Fibroblast of the aortic adventitia (primary cell): Measurements from ENCODE around the gene TBC1D22A. TPM values are rescaled to one million over a fixed set of nuclear protein-coding genes. Genes with fewer than 3 reads are reported as not detected.

Experiments used
- DNase-seq: peaks from one replicate; pipeline ENCODE4 v3.0.0-alpha.2; 2010; ENCODE audit warnings: low read depth
- H3K4me3 ChIP-seq: 2 replicates; pipeline ENCODE4 v1.5.1; 2011; ENCODE audit warnings: low read depth, mild to moderate bottlenecking, control low read depth, low read length, moderate library complexity
- CTCF ChIP-seq: IDR thresholded peaks from 2 replicates; pipeline ENCODE4 v1.5.1; 2011; ENCODE audit warnings: mild to moderate bottlenecking, low read length, control low read depth, inconsistent platforms; ENCODE audit not compliant: insufficient read depth
- total RNA-seq: library from RNA; depleted of rRNA; stranded (reverse); fragments of >200 nt; gene quantifications from 2 replicates; pipeline ENCODE4 v1.2.3, GENCODE V29; 2012; ENCODE audit warnings: low replicate concordance

Gene TBC1D22A
- total RNA-seq, 1 donor: 13.8 TPM

GRCh38 chr22:46803936-46804335, 41.5 kb downstream of the TBC1D22A start:
- no peak overlapping the region for H3K4me3 ChIP-seq
- TF ChIP-seq CTCF: no peak
- DNase-seq: no peak

- no peak for TF ChIP-seq CTCF
Observed at GRCh38 chr22:46806794-46807193, 44.3 kb downstream of the TBC1D22A start.

GRCh38 chr22:46807458-46807857, 45.0 kb downstream of the TBC1D22A start:
- H3K4me3 ChIP-seq: no peak overlapping the region
- no peak for TF ChIP-seq CTCF
- no peak for DNase-seq

More at GRCh38 chr22:46806794-46807193, 44.3 kb downstream of the TBC1D22A start:
- no peak overlapping the region for H3K4me3 ChIP-seq
- no peak for DNase-seq

- TF ChIP-seq CTCF: no peak
- DNase-seq: no peak
- no peak overlapping the region for H3K4me3 ChIP-seq
Observed at GRCh38 chr22:46809153-46809885, 46.9 kb downstream of the TBC1D22A start.

GRCh38 chr22:46810856-46811786, 48.7 kb downstream of the TBC1D22A start:
- no peak overlapping the region for H3K4me3 ChIP-seq
- no peak for TF ChIP-seq CTCF

GRCh38 chr22:46812034-46812605, 49.7 kb downstream of the TBC1D22A start:
- no peak overlapping the region for H3K4me3 ChIP-seq
- no peak for TF ChIP-seq CTCF
- no peak for DNase-seq

More at GRCh38 chr22:46810856-46811786, 48.7 kb downstream of the TBC1D22A start:
- DNase-seq: no peak
